AG09319 (cell line): ENCODE data around the gene FANCL.
"Not testable (repeated sequence)": the region's sequence is repeated elsewhere in the genome, so short reads cannot be mapped to it uniquely, and the experiment has no call there.

ENCODE experiments used
- DNase-seq: peaks from one replicate; pipeline ENCODE4 v3.0.0-alpha.2; 2010; ENCODE audit warnings: low read depth; ENCODE audit errors: extremely low read depth
- TF ChIP-seq, protein P1 (sequence below): IDR thresholded peaks from 2 replicates; pipeline ENCODE4 v1.5.1; 2011; ENCODE audit warnings: low read depth, mild to moderate bottlenecking, inconsistent platforms, low read length, moderate library complexity

FANCL gene

GRCh38 chr2:58202404-58202803, 38.7 kb downstream of the FANCL start:
- TF ChIP-seq, protein P1, sequence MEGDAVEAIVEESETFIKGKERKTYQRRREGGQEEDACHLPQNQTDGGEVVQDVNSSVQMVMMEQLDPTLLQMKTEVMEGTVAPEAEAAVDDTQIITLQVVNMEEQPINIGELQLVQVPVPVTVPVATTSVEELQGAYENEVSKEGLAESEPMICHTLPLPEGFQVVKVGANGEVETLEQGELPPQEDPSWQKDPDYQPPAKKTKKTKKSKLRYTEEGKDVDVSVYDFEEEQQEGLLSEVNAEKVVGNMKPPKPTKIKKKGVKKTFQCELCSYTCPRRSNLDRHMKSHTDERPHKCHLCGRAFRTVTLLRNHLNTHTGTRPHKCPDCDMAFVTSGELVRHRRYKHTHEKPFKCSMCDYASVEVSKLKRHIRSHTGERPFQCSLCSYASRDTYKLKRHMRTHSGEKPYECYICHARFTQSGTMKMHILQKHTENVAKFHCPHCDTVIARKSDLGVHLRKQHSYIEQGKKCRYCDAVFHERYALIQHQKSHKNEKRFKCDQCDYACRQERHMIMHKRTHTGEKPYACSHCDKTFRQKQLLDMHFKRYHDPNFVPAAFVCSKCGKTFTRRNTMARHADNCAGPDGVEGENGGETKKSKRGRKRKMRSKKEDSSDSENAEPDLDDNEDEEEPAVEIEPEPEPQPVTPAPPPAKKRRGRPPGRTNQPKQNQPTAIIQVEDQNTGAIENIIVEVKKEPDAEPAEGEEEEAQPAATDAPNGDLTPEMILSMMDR: no peak
- no peak for DNase-seq

- no peak for DNase-seq
- TF ChIP-seq, protein P1: no peak
Measured at GRCh38 chr2:58197894-58198293, 43.2 kb downstream of the FANCL start.

DNA sequence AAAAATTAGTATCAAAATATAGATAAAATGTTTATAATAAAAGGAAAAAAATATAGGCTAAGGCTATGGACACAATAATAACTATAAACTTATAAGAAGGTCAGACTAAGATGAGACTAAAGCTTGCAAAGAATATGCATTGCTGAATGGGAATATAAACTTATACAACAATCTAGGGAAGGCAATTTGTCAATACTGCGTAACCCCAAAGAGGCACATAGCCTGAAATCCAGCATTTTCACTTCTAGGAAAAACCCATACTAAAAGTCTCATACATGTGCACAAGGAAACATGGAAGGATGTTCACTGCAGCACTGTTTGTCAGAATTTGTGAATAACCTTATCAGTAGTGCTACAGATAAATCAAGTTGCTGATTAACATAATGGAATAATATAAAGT, 45.5 kb downstream of the FANCL start:
- TF ChIP-seq, protein P1: no peak

GRCh38 chr2:58194458-58194857, 46.7 kb downstream of the FANCL start:
- DNase-seq: no peak
- TF ChIP-seq, protein P1: no peak

More for the DNA sequence above, 45.5 kb downstream of the FANCL start:
- DNase-seq: no peak

DNA sequence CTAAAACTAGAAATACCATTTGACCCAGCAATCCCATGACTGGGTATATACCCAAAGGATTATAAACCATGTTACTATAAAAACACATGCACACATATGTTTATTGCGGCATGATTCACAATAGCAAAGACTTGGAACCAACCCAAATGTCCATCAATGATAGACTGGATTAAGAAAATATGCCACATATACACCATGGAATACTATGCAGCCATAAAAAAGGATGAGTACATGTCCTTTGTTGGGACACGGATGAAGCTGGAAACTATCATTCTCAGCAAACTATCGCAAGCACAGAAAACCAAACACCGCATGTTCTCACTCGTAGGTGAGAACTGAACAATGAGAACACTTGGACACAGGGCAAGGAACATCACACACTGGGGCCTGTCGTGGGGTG, 54.1 kb downstream of the FANCL start:
- DNase-seq: not testable (repeated sequence)

GRCh38 chr2:58186501-58186900, 54.6 kb downstream of the FANCL start:
- DNase-seq: no peak
- TF ChIP-seq, protein P1: no peak

GRCh38 chr2:58182527-58182926, 58.6 kb downstream of the FANCL start:
- no peak for DNase-seq
- TF ChIP-seq, protein P1: no peak

DNA sequence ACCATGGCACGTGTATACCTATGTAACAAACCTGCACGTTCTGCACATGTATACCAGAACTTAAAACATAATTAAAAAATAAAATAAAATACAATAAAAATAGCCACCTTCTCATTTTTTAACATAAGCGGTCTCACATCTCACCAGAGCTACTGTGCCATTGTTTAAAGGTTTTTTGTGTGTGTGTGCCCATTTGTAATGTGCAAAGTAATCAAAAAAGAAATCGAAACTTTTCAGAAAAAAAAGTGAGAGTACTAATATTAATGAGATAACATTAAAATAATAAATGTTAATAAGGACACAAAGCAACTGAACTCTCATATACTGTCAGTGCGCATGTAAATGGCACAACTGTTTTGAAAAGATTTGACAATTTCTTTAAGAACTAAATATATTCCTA, 60.5 kb downstream of the FANCL start:
- DNase-seq: no peak
- TF ChIP-seq, protein P1: no peak

- not testable (repeated sequence) for DNase-seq
Measured at GRCh38 chr2:58180175-58180574, 61.0 kb downstream of the FANCL start.

DNA sequence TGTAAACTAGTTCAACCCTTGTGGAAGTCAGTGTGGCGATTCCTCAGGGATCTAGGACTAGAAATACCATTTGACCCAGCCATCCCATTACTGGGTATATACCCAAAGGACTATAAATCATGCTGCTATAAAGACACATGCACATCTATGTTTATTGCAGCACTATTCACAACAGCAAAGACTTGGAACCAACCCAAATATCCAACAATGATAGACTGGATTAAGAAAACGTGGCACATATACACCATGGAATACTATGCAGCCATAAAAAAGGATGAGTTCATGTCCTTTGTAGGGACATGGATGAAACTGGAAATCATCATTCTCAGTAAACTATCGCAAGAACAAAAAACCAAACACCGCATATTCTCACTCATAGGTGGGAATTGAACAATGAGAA, 63.9 kb downstream of the FANCL start:
- not testable (repeated sequence) for DNase-seq

GRCh38 chr2:58171831-58172230, 69.3 kb downstream of the FANCL start:
- not testable (repeated sequence) for DNase-seq

DNA sequence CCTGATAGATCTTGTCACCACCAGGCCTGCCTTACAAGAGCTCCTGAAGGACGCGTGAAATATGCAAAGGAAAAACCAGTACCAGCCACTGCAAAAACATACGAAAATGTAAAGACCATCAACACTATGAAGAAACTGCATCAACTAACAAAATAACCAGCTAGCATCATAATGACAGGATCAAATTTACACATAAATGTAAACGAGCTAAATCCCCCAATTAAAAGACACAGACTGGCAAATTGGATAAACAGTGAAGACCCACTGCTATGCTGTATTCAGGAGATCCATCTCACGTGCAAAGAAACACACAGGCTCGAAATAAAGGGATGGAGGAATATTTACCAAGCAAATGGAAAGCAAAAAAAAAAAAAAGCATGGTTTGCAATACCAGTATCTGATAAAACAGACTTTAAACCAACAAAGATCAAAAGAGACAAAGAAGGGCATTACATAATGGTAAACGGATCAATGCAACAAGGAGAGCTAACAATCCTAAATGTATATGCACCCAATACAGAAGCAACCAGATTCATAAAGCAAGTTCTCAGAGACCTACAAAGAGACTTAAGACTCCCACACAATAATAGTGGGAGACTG, 70.7 kb downstream of the FANCL start:
- not testable (repeated sequence) for DNase-seq
